ENCODE measurements around the gene C1orf74.

DNA sequence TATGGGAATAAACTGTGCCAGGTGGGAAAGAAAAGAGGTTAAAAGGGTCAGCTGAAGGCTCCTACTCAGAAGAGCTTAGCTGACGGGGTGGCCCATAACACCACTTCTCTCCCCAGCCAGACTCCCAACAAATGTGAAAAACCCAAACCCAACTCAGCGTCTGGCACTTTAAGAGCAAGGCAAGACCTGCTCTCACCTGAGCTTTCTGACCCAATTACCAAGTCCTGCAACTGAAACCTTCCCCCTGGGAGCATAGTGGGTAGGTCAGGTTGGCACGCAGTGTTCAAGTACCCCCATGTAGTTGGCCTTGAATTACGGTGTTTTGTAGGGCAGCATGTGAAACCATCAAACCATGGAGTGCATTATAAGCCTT is 18.4 kb upstream of the C1orf74 start:
- TF ChIP-seq POLR2A (IDR thresholded peaks at IDR 0.05), result no peak
- TF ChIP-seq, protein P1, sequence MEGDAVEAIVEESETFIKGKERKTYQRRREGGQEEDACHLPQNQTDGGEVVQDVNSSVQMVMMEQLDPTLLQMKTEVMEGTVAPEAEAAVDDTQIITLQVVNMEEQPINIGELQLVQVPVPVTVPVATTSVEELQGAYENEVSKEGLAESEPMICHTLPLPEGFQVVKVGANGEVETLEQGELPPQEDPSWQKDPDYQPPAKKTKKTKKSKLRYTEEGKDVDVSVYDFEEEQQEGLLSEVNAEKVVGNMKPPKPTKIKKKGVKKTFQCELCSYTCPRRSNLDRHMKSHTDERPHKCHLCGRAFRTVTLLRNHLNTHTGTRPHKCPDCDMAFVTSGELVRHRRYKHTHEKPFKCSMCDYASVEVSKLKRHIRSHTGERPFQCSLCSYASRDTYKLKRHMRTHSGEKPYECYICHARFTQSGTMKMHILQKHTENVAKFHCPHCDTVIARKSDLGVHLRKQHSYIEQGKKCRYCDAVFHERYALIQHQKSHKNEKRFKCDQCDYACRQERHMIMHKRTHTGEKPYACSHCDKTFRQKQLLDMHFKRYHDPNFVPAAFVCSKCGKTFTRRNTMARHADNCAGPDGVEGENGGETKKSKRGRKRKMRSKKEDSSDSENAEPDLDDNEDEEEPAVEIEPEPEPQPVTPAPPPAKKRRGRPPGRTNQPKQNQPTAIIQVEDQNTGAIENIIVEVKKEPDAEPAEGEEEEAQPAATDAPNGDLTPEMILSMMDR (IDR thresholded peaks at IDR 0.05 in 4 of 5, conservative IDR thresholded peaks at IDR 0.05 in 1 of 5), result no peak
